H1 (cell line): ENCODE data around the gene TSHR.

Experiments used
- HDAC2 ChIP-seq, 2 experiments: fragments of 300-600 bp in 1 of 2; sonication (generic) in 1 of 2; IDR thresholded peaks; 2 replicates each; pipeline ENCODE4 v1.6.1; 2011 to 2012; ENCODE audit warnings: low read depth in 2 of 2, low read length in 2 of 2, mild to moderate bottlenecking in 2 of 2, moderate library complexity in 2 of 2, borderline replicate concordance in 1 of 2, inconsistent platforms in 1 of 2
- SIN3A ChIP-seq, 2 experiments: IDR thresholded peaks in 1 of 2; conservative IDR thresholded peaks in 1 of 2; 2 replicates each; pipeline ENCODE4 v1.6.1; 2011 to 2012; ENCODE audit warnings: low read length in 2 of 2, improper control_type of control experiment in 1 of 2, low read depth in 1 of 2, mild to moderate bottlenecking in 1 of 2

- TF ChIP-seq SIN3A (conservative IDR thresholded peaks at IDR 0.05 in 1 of 2, IDR thresholded peaks at IDR 0.05 in 1 of 2; ENCODE audit: low read depth in 1 of 2, low read length in 2 of 2), result no peak
- no peak for TF ChIP-seq HDAC2 (IDR thresholded peaks at IDR 0.05; ENCODE audit: borderline replicate concordance in 1 of 2, low read depth in 2 of 2, low read length in 2 of 2)
These were observed 214.3 kb downstream of the TSHR start for GRCh38 chr14:81169711-81170103.
